Type B pancreatic cell (in vitro differentiated cells): ENCODE results near the gene GRXCR1. TPM values are rescaled to one million over a fixed set of nuclear protein-coding genes. Genes with fewer than 3 reads are reported as not detected.

ENCODE experiments used
- DNase-seq: peaks from one replicate; pipeline ENCODE4 v3.0.0; 2021; ENCODE audit warnings: mixed read lengths; ENCODE audit not compliant: unreplicated experiment; ENCODE audit errors: extremely low spot score
- H3K27ac Mint-ChIP-seq: 2 replicates; pipeline ENCODE4 v1.8.0; 2021; ENCODE audit warnings: mild to moderate bottlenecking, mixed read lengths
- H3K27me3 Mint-ChIP-seq: 2 replicates; pipeline ENCODE4 v1.8.0; 2021; ENCODE audit warnings: mixed read lengths
- H3K36me3 Mint-ChIP-seq: 2 replicates; pipeline ENCODE4 v1.8.0; 2021; ENCODE audit warnings: mixed read lengths
- H3K4me1 Mint-ChIP-seq: one replicate; pipeline ENCODE4 v1.8.0; 2021; ENCODE audit warnings: mixed read lengths; ENCODE audit not compliant: unreplicated experiment
- H3K4me3 Mint-ChIP-seq: 2 replicates; pipeline ENCODE4 v1.8.0; 2021; ENCODE audit warnings: mild to moderate bottlenecking, mixed read lengths
- H3K9me3 Mint-ChIP-seq: 2 replicates; pipeline ENCODE4 v1.8.0; 2021; ENCODE audit warnings: mixed read lengths
- CTCF ChIP-seq: fragments of 200-600 bp; sonication (generic); conservative IDR thresholded peaks from 2 replicates; pipeline ENCODE4 v1.5.0; 2021; ENCODE audit warnings: antibody characterized with exemption, mild to moderate bottlenecking
- total RNA-seq: library from RNA; stranded (reverse); gene quantifications from 2 replicates; pipeline ENCODE4 v1.2.1, GENCODE V29; 2021; ENCODE audit warnings: low replicate concordance

GRXCR1 gene
- total RNA-seq, 1 donor from 2014 or later: not detected

GRCh38 chr4:42995343-42995944, 102.9 kb downstream of the GRXCR1 start:
- H3K27me3 Mint-ChIP-seq: no peaks in the 10 kb centered on the region
- DNase-seq: no peak
- H3K9me3 Mint-ChIP-seq: no peaks in the 10 kb centered on the region
- no peak overlapping the region for H3K27ac Mint-ChIP-seq
- no peaks in the 10 kb centered on the region for H3K4me1 Mint-ChIP-seq
- no peak overlapping the region for H3K4me3 Mint-ChIP-seq
- TF ChIP-seq CTCF: peak; percentile 85
- H3K36me3 Mint-ChIP-seq: no peaks in the 10 kb centered on the region

- Mint-ChIP-seq H3K27ac (no peak overlapping the region), H3K4me3 (no peak overlapping the region), H3K36me3 (no peaks in the 10 kb centered on the region), H3K27me3 (no peaks in the 10 kb centered on the region), H3K4me1 (no peaks in the 10 kb centered on the region), H3K9me3 (no peaks in the 10 kb centered on the region)
- TF ChIP-seq CTCF: no peak
- DNase-seq: no peak
Observed at GRCh38 chr4:43008793-43009192, 116.3 kb downstream of the GRXCR1 start.

- no peak for TF ChIP-seq CTCF
- H3K27ac Mint-ChIP-seq: no peak overlapping the region
- no peak for DNase-seq
- H3K4me1 Mint-ChIP-seq: no peaks in the 10 kb centered on the region
- H3K4me3 Mint-ChIP-seq: no peak overlapping the region
- H3K27me3 Mint-ChIP-seq: no peaks in the 10 kb centered on the region
- no peaks in the 10 kb centered on the region for H3K9me3 Mint-ChIP-seq
- H3K36me3 Mint-ChIP-seq: no peaks in the 10 kb centered on the region
Observed at GRCh38 chr4:43014256-43014655, 121.7 kb downstream of the GRXCR1 start.

DNA sequence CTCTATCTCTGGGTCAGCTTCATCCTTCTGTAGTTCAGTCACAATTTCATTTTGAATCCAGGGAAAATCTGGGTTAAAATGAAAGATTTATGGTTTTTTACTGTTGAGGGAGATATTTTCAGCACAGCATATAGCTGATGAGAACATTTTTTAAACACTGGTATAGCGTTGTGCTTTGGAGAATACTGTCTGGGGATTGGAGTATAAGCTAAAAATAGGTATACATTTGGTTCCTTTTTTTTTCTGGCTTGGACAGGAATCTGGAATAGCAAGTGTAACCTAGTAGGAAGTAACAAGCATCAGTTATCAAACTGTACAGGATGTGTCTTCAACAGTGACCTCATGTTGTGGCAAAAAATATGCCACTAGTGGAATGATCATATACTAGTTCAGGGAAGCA, 149.1 kb downstream of the GRXCR1 start:
- Mint-ChIP-seq H3K27ac (no peak overlapping the region), H3K36me3 (no peaks in the 10 kb centered on the region), H3K4me3 (no peak overlapping the region), H3K27me3 (no peaks in the 10 kb centered on the region), H3K4me1 (no peaks in the 10 kb centered on the region), H3K9me3 (no peaks in the 10 kb centered on the region)
- TF ChIP-seq CTCF: no peak
- DNase-seq: no peak

- H3K27me3 Mint-ChIP-seq: no peaks in the 10 kb centered on the region
- H3K4me1 Mint-ChIP-seq: no peaks in the 10 kb centered on the region
- DNase-seq: no peak
- H3K9me3 Mint-ChIP-seq: no peaks in the 10 kb centered on the region
- no peak overlapping the region for H3K27ac Mint-ChIP-seq
- no peak overlapping the region for H3K4me3 Mint-ChIP-seq
- no peaks in the 10 kb centered on the region for H3K36me3 Mint-ChIP-seq
- no peak for TF ChIP-seq CTCF
Observed at GRCh38 chr4:43047058-43047457, 154.5 kb downstream of the GRXCR1 start.

- no peak for TF ChIP-seq CTCF
- Mint-ChIP-seq H3K4me1 (no peaks in the 10 kb centered on the region), H3K27me3 (no peaks in the 10 kb centered on the region), H3K4me3 (no peak overlapping the region), H3K9me3 (no peaks in the 10 kb centered on the region), H3K36me3 (no peaks in the 10 kb centered on the region), H3K27ac (no peak overlapping the region)
- DNase-seq: no peak
Observed at GRCh38 chr4:43048570-43048969, 156.1 kb downstream of the GRXCR1 start.
